Measurements from ENCODE around the gene BMPR1B.

Gene BMPR1B

GRCh38 chr4:94803181-94803580 is 45.4 kb downstream of the BMPR1B start:
- TF ChIP-seq SPI1 (IDR thresholded peaks at IDR 0.05; ENCODE audit: borderline replicate concordance, low read depth), result no peak
- TF ChIP-seq CTCF (IDR thresholded peaks at IDR 0.05; ENCODE audit: insufficient read depth, low read length), result no peak
- Histone ChIP-seq H3K27me3 (ENCODE audit: insufficient read depth, poor library complexity, severe bottlenecking) (no peaks in the 10 kb centered on the region), H3K4me3 (replicated peaks; ENCODE audit: insufficient read depth, low read length) (no peak overlapping the region), H3K27ac (replicated peaks) (no peak overlapping the region)
- no peak for DNase-seq (ENCODE audit: low read depth in 1 of 2, low spot score in 1 of 2)

GRCh38 chr4:94804650-94805049 is 46.9 kb downstream of the BMPR1B start:
- no peak for TF ChIP-seq GABPA (IDR thresholded peaks at IDR 0.05; ENCODE audit: low read depth)
- TF ChIP-seq CTCF (IDR thresholded peaks at IDR 0.05; ENCODE audit: insufficient read depth, low read length), result no peak
- TF ChIP-seq REST (IDR thresholded peaks at IDR 0.05; ENCODE audit: insufficient replicate concordance, low read depth), result no peak
- no peak for TF ChIP-seq SPI1 (IDR thresholded peaks at IDR 0.05; ENCODE audit: borderline replicate concordance, low read depth)
- no peak for TF ChIP-seq POLR2AphosphoS5 (IDR thresholded peaks at IDR 0.05; ENCODE audit: low read depth)
- Histone ChIP-seq H3K4me3 (replicated peaks; ENCODE audit: insufficient read depth, low read length) (no peak overlapping the region), H3K27me3 (ENCODE audit: insufficient read depth, poor library complexity, severe bottlenecking) (no peaks in the 10 kb centered on the region), H3K27ac (replicated peaks) (no peak overlapping the region)
- no peak for DNase-seq (ENCODE audit: low read depth in 1 of 2, low spot score in 1 of 2)

GRCh38 chr4:94806376-94806775 is 48.6 kb downstream of the BMPR1B start:
- DNase-seq (ENCODE audit: low read depth in 1 of 2, low spot score in 1 of 2), result no peak
- TF ChIP-seq CTCF (IDR thresholded peaks at IDR 0.05; ENCODE audit: insufficient read depth, low read length), result no peak
- no peak for TF ChIP-seq SPI1 (IDR thresholded peaks at IDR 0.05; ENCODE audit: borderline replicate concordance, low read depth)
- TF ChIP-seq REST (IDR thresholded peaks at IDR 0.05; ENCODE audit: insufficient replicate concordance, low read depth), result no peak
- no peak for TF ChIP-seq POLR2AphosphoS5 (IDR thresholded peaks at IDR 0.05; ENCODE audit: low read depth)
- TF ChIP-seq GABPA (IDR thresholded peaks at IDR 0.05; ENCODE audit: low read depth), result no peak
- Histone ChIP-seq H3K27ac (replicated peaks) (no peak overlapping the region), H3K27me3 (ENCODE audit: insufficient read depth, poor library complexity, severe bottlenecking) (no peaks in the 10 kb centered on the region), H3K4me3 (replicated peaks; ENCODE audit: insufficient read depth, low read length) (no peak overlapping the region)

GRCh38 chr4:94811643-94812042 is 53.9 kb downstream of the BMPR1B start:
- Histone ChIP-seq H3K27ac (replicated peaks) (no peak overlapping the region), H3K4me3 (replicated peaks; ENCODE audit: insufficient read depth, low read length) (no peak overlapping the region), H3K27me3 (ENCODE audit: insufficient read depth, poor library complexity, severe bottlenecking) (no peaks in the 10 kb centered on the region)
- no peak for DNase-seq (ENCODE audit: low read depth in 1 of 2, low spot score in 1 of 2)
- TF ChIP-seq SPI1 (IDR thresholded peaks at IDR 0.05; ENCODE audit: borderline replicate concordance, low read depth) (no peak), REST (IDR thresholded peaks at IDR 0.05; ENCODE audit: insufficient replicate concordance, low read depth) (no peak), CTCF (IDR thresholded peaks at IDR 0.05; ENCODE audit: insufficient read depth, low read length) (no peak), GABPA (IDR thresholded peaks at IDR 0.05; ENCODE audit: low read depth) (no peak), POLR2AphosphoS5 (IDR thresholded peaks at IDR 0.05; ENCODE audit: low read depth) (no peak)

All from HL-60 (cell line).